Adrenal gland (tissue), 12 donors: ENCODE measurements around the gene IRX2. TPM values are rescaled to one million over a fixed set of nuclear protein-coding genes. Genes with fewer than 3 reads are reported as not detected.

ENCODE experiments used
- DNase-seq, 7 donors: peaks; one replicate each; pipeline ENCODE4 v3.0.0-alpha.2; 2019 to 2020
- H3K27ac ChIP-seq, 5 donors: fragments of 200-600 bp; sonication (generic) in 4 of 5; 1 replicate in 3 of 5; 2 replicates in 2 of 5; pipeline versions ENCODE4 v1.5.1 to v1.8.0; 2016 to 2020; ENCODE audit warnings: mild to moderate bottlenecking in 1 of 5
- H3K27me3 ChIP-seq: fragments of 200-600 bp; 2 replicates; pipeline ENCODE4 v1.8.0; 2021
- H3K36me3 ChIP-seq, 2 donors: fragments of 200-600 bp; replicated peaks in 1 of 2; 1 replicate in 1 of 2; 2 replicates in 1 of 2; pipeline versions ENCODE4 v1.5.1 to v1.8.0; 2018 to 2022
- H3K4me1 ChIP-seq, 2 donors: fragments of 200-600 bp; replicated peaks in 1 of 2; 1 replicate in 1 of 2; 2 replicates in 1 of 2; pipeline versions ENCODE4 v1.5.1 to v1.8.0; 2018 to 2021
- H3K4me3 ChIP-seq, 4 donors: fragments of 200-600 bp; sonication (generic) in 3 of 4; one replicate each; pipeline ENCODE4 v1.5.1; 2016 to 2018
- H3K9me3 ChIP-seq, 3 donors: fragments of 200-600 bp; sonication (generic) in 1 of 3; replicated peaks in 1 of 3; 1 replicate in 2 of 3; 2 replicates in 1 of 3; pipeline versions ENCODE4 v1.5.1 to v1.8.0; 2016 to 2021
- CTCF ChIP-seq, 6 experiments: fragments of 450-650 bp in 4 of 6; fragments of 200-600 bp in 2 of 6; sonication (generic) in 1 of 6; IDR thresholded peaks; 1 replicate in 5 of 6; 2 replicates in 1 of 6; pipeline versions ENCODE4 v1.5.1 to v1.8.0; 2016 to 2021; ENCODE audit warnings: antibody characterized with exemption in 6 of 6, mild to moderate bottlenecking in 2 of 6, moderate library complexity in 1 of 6
- POLR2A ChIP-seq, 2 donors: fragments of 450-650 bp; IDR thresholded peaks; one replicate each; pipeline ENCODE4 v1.6.1; 2017; ENCODE audit warnings: antibody characterized with exemption in 2 of 2, mild to moderate bottlenecking in 2 of 2, moderate library complexity in 1 of 2
- WGBS, 4 donors: extraction: QIAGEN DNeasy Blood & Tissue Kit in 2 of 4; methylation state at CpG; one replicate each; pipeline versions ENCODE4 v1.1.5 to v1.1.7; 2013 to 2017; 5-methylcytosine and 5-hydroxymethylcytosine counted together
- intact Hi-C, 2 donors: fragments of 100-400 bp; cut with DNase I; formaldehyde crosslinking; loops; one replicate each; pipeline versions ENCODE4 v1.14.1 to v1.15.0; 2022 to 2023
- polyA plus RNA-seq, 3 donors: library from polyadenylated mRNA; stranded (reverse); fragments of 200-250 nt in 2 of 3; fragments of 350-450 nt in 1 of 3; fragmentation: Illumina TruSeq in 1 of 3; extraction: RNeasy Lipid Tissue Mini Kit (QIAGEN cat#74804) in 1 of 3; gene quantifications; one replicate each; pipeline ENCODE4 v1.2.3, GENCODE V29; 2013 to 2014
- total RNA-seq, 9 donors: library from RNA; depleted of rRNA in 4 of 9; stranded (reverse); fragments of >200 nt in 4 of 9; fragments of 120-200 nt in 1 of 9; fragmentation: NEBNext Ultra II Directional in 1 of 9; extraction: Animal tissue kit (Norgen Biotek cat#: 25700) in 1 of 9; gene quantifications; one replicate each; pipeline versions ENCODE4 v1.1.0 to v1.2.4, GENCODE V29; 2013 to 2023
- donor health status: healthy with polysubstance abuse.
- donor health status: Bipolar disorder and iron deficiency.
- donor health status: DM: yes; HTN: yes; CAD: no.
- donor health status: DM: no; HTN: no; CAD: no.
- donor health status: DM: no; HTN: no; CAD: no.
- donor health status: DM: yes; HTN: yes; CAD: no.

The IRX2 gene
- total and polyA plus RNA-seq, 12 donors, result 0.08 to 0.40 (median 0.15) TPM; not detected in 4

- no peaks in the 10 kb centered on the region for H3K27me3 ChIP-seq
- peak in 1 of 7 donors; percentile 23 for DNase-seq
- H3K4me3 ChIP-seq, result no peak overlapping the region
- H3K27ac ChIP-seq, result no peak overlapping the region
- WGBS, 4 donors, result 39 to 56% (median 50%) methylated on average over 13 of the region's 13 CpGs
- intact Hi-C loops, result no loop called here
- no peaks in the 10 kb centered on the region for H3K36me3 ChIP-seq
- H3K9me3 ChIP-seq, result no peaks in the 10 kb centered on the region
- no peaks in the 10 kb centered on the region for H3K4me1 ChIP-seq
- TF ChIP-seq POLR2A (IDR thresholded peaks at IDR 0.05), result no peak
- TF ChIP-seq CTCF (IDR thresholded peaks at IDR 0.05), result no peak
Observed at GRCh38 chr5:2698581-2698980, 52.9 kb downstream of the IRX2 start.

GRCh38 chr5:2697446-2698200 lies 53.9 kb downstream of the IRX2 start:
- no peak overlapping the region for H3K4me3 ChIP-seq
- no peak overlapping the region for H3K27ac ChIP-seq
- no peaks in the 10 kb centered on the region for H3K27me3 ChIP-seq
- DNase-seq, result peak in 2 of 7 donors; percentile 3 to 13
- intact Hi-C loops, result no loop called here
- 79 to 91% (median 83%) methylated on average over 21 to 23 of the region's 23 CpGs for WGBS, 4 donors
- H3K4me1 ChIP-seq, result no peaks in the 10 kb centered on the region
- no peaks in the 10 kb centered on the region for H3K36me3 ChIP-seq
- H3K9me3 ChIP-seq, result no peaks in the 10 kb centered on the region
- TF ChIP-seq CTCF (IDR thresholded peaks at IDR 0.05), result no peak
- TF ChIP-seq POLR2A (IDR thresholded peaks at IDR 0.05), result no peak

- H3K36me3 ChIP-seq, result no peaks in the 10 kb centered on the region
- H3K27ac ChIP-seq, result no peak overlapping the region
- TF ChIP-seq CTCF (IDR thresholded peaks at IDR 0.05), result no peak
- TF ChIP-seq POLR2A (IDR thresholded peaks at IDR 0.05), result no peak
- H3K4me3 ChIP-seq, result no peak overlapping the region
- H3K4me1 ChIP-seq, result no peaks in the 10 kb centered on the region
- 89 to 94% (median 91%) methylated on average over 6 to 9 of the region's 9 CpGs for WGBS, 4 donors
- intact Hi-C loops, result no loop called here
- DNase-seq, result peak in 1 of 7 donors; percentile 9
- no peaks in the 10 kb centered on the region for H3K27me3 ChIP-seq
- H3K9me3 ChIP-seq, result no peaks in the 10 kb centered on the region
Observed at GRCh38 chr5:2697041-2697440, 54.4 kb downstream of the IRX2 start.
